ENCODE data around the gene RAMACL. TPM values are rescaled to one million over a fixed set of nuclear protein-coding genes. Genes with fewer than 3 reads are reported as not detected.

RAMACL gene
- total RNA-seq, 2 experiments from 2014 or later, result 0.25 to 0.32 TPM

GRCh38 chr6:166625356-166625755 lies 38.9 kb upstream of the RAMACL start:
- Mint-ChIP-seq H3K4me3 (peak overlapping the region; percentile 76), H3K27me3 (peaks cover 34% of the 10 kb centered on the region), H3K4me1 (peaks cover 24% of the 10 kb centered on the region), H3K36me3 (ENCODE audit: low read depth) (no peaks in the 10 kb centered on the region), H3K27ac (no peak overlapping the region), H3K9me3 (no peaks in the 10 kb centered on the region)
- DNase-seq, result no peak
- ChIA-PET POLR2A (no interaction called here), CTCF (no interaction called here)

GRCh38 chr6:166624275-166624674 lies 37.8 kb upstream of the RAMACL start:
- CTCF ChIA-PET, result interaction anchor here (0.6 kb wide), 1 partner anchor 20 kb away, joined by 3 read pairs; no protein-coding TSS in a partner anchor
- Mint-ChIP-seq H3K4me1 (peaks cover 21% of the 10 kb centered on the region), H3K27ac (no peak overlapping the region), H3K9me3 (no peaks in the 10 kb centered on the region), H3K4me3 (no peak overlapping the region), H3K36me3 (ENCODE audit: low read depth) (no peaks in the 10 kb centered on the region), H3K27me3 (peaks cover 25% of the 10 kb centered on the region)
- POLR2A ChIA-PET, result no interaction called here
- DNase-seq, result no peak

- ChIA-PET POLR2A (no interaction called here), CTCF (no interaction called here)
- no peak for DNase-seq
- H3K36me3 Mint-ChIP-seq (ENCODE audit: low read depth), result no peaks in the 10 kb centered on the region
- H3K4me1 Mint-ChIP-seq, result peaks cover 15% of the 10 kb centered on the region
- peaks cover 23% of the 10 kb centered on the region for H3K27me3 Mint-ChIP-seq
- no peak overlapping the region for H3K27ac Mint-ChIP-seq
- H3K4me3 Mint-ChIP-seq, result no peak overlapping the region
- H3K9me3 Mint-ChIP-seq, result no peaks in the 10 kb centered on the region
These were observed 36.8 kb upstream of the RAMACL start for GRCh38 chr6:166623318-166623717.

GRCh38 chr6:166621114-166621540 lies 34.6 kb upstream of the RAMACL start:
- Mint-ChIP-seq H3K27me3 (peaks cover 21% of the 10 kb centered on the region), H3K4me1 (peaks cover 6% of the 10 kb centered on the region), H3K4me3 (no peak overlapping the region), H3K9me3 (no peaks in the 10 kb centered on the region), H3K27ac (no peak overlapping the region), H3K36me3 (ENCODE audit: low read depth) (no peaks in the 10 kb centered on the region)
- no peak for DNase-seq
- ChIA-PET POLR2A (no interaction called here), CTCF (no interaction called here)

- Mint-ChIP-seq H3K27me3 (peaks cover 16% of the 10 kb centered on the region), H3K36me3 (ENCODE audit: low read depth) (no peaks in the 10 kb centered on the region), H3K4me3 (no peak overlapping the region), H3K4me1 (peaks cover 1% of the 10 kb centered on the region), H3K9me3 (no peaks in the 10 kb centered on the region), H3K27ac (peak overlapping the region; percentile 56)
- CTCF ChIA-PET, result interaction anchor here (1.1 kb wide), 1 partner anchor 9 kb away, joined by 3 read pairs; no protein-coding TSS in a partner anchor
- POLR2A ChIA-PET, result no interaction called here
- DNase-seq, result no peak
These were observed 34.1 kb upstream of the RAMACL start for GRCh38 chr6:166620478-166621113.

GRCh38 chr6:166619912-166620311 lies 33.4 kb upstream of the RAMACL start:
- DNase-seq, result no peak
- H3K36me3 Mint-ChIP-seq (ENCODE audit: low read depth), result no peaks in the 10 kb centered on the region
- POLR2A ChIA-PET, result no interaction called here
- CTCF ChIA-PET, result interaction anchor here (1.1 kb wide), 1 partner anchor 8 kb away, joined by 3 read pairs; no protein-coding TSS in a partner anchor
- H3K9me3 Mint-ChIP-seq, result no peaks in the 10 kb centered on the region
- peaks cover 9% of the 10 kb centered on the region for H3K27me3 Mint-ChIP-seq
- no peak overlapping the region for H3K27ac Mint-ChIP-seq
- no peak overlapping the region for H3K4me3 Mint-ChIP-seq
- no peaks in the 10 kb centered on the region for H3K4me1 Mint-ChIP-seq

DNA sequence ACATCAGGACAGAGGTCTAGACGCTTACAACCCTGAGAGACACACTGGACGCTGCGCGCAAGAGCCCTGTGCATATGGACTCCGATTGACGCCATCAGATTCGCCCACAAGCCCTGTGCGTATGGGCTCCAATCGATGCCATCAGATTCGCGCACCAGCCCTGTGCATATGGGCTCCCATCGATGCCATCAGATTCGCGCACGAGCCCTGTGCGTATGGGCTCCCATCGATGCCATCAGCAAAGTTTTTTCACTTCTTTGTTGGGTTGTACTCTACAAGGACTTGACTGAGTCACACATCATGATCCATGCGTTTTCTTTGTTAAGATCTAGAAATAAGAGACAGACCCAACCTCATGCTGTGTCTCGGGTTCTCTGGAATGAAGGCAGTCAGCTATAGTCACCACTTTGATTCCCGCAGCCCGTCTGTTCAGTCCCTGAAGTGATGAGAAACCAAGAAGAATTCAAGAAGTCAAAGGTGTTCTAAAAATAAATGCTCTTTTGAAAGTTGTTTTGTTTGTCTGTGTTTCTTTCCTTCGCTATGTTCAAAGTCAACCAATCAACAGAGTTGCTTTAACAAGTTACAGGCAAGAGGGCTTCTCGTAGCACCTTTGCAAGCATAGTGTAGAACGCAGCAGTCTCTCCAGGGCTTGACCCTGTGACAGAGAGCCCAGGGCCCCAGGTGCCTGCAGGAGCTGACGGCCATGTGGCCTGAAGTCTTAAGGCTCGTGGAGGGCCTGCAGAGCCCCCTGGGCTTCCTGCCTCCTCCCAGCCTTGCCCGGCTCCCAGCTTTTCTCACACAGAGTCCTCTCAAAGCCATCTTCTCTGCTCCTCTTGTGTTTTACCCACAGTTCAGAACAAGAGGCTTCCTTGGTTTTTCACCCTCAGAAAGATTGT lies 32.6 kb upstream of the RAMACL start:
- Mint-ChIP-seq H3K4me1 (no peaks in the 10 kb centered on the region), H3K36me3 (ENCODE audit: low read depth) (no peaks in the 10 kb centered on the region), H3K4me3 (no peak overlapping the region), H3K9me3 (no peaks in the 10 kb centered on the region), H3K27me3 (peaks cover 5% of the 10 kb centered on the region), H3K27ac (no peak overlapping the region)
- ChIA-PET CTCF (interaction anchor here (1.1 kb wide), 1 partner anchor 8 kb away, joined by 3 read pairs; no protein-coding TSS in a partner anchor), POLR2A (no interaction called here)
- no peak for DNase-seq

DNA sequence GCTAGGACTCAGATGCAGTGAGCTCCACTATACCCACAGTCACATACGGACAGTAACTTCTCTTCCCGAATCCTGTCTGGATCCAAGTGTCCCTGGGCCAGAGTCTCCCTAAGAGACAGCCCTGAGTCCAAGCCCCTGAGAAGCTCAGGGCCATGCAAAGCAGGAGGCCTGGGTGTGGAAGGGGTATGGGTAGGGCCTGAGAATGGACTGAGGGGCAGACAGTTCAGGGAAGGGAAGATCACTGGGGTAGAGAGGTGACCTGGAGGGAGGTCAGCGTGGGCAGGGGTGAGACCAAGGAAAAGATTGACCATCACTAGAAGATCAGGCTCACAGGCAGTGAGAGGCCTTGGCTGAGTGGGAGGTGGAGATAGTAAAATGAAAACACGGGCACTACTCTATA lies 31.8 kb upstream of the RAMACL start:
- Mint-ChIP-seq H3K9me3 (no peaks in the 10 kb centered on the region), H3K4me3 (no peak overlapping the region), H3K4me1 (no peaks in the 10 kb centered on the region), H3K27me3 (peaks cover 4% of the 10 kb centered on the region), H3K36me3 (ENCODE audit: low read depth) (no peaks in the 10 kb centered on the region), H3K27ac (no peak overlapping the region)
- no peak for DNase-seq
- ChIA-PET POLR2A (no interaction called here), CTCF (no interaction called here)

DNA sequence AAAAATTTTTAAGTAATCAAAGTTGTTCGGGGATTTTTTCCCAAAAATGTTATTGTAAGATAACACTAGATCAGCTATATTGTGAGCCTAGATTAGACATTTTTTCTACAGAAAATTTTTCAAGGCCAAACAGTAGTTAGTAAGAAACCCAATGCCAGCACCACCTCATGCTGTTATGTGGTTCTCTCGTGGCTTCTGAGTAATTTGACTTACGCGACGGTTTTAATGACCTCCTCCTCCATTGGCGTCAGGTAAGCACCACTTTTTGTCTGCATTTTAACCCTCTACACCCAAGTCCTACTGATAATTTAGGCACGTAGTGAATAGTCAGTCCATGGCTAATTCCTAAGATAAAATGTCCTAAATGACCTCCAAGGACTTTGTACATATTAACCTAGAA lies 30.9 kb upstream of the RAMACL start:
- H3K27me3 Mint-ChIP-seq, result no peaks in the 10 kb centered on the region
- H3K4me3 Mint-ChIP-seq, result no peak overlapping the region
- no peaks in the 10 kb centered on the region for H3K9me3 Mint-ChIP-seq
- no peak for DNase-seq
- ChIA-PET POLR2A (no interaction called here), CTCF (no interaction called here)
- no peaks in the 10 kb centered on the region for H3K36me3 Mint-ChIP-seq (ENCODE audit: low read depth)
- no peaks in the 10 kb centered on the region for H3K4me1 Mint-ChIP-seq
- no peak overlapping the region for H3K27ac Mint-ChIP-seq

- CTCF ChIA-PET, result no interaction called here
- no peaks in the 10 kb centered on the region for H3K27me3 Mint-ChIP-seq
- no peak for DNase-seq
These were observed 30.1 kb upstream of the RAMACL start for GRCh38 chr6:166616261-166617238.

GRCh38 chr6:166615059-166615770 lies 28.7 kb upstream of the RAMACL start:
- DNase-seq, result no peak
- no peak overlapping the region for H3K4me3 Mint-ChIP-seq
- no peaks in the 10 kb centered on the region for H3K9me3 Mint-ChIP-seq
- H3K27ac Mint-ChIP-seq, result no peak overlapping the region
- no peaks in the 10 kb centered on the region for H3K36me3 Mint-ChIP-seq (ENCODE audit: low read depth)
- ChIA-PET CTCF (interaction anchor here (1.1 kb wide), 1 partner anchor 16 kb away, joined by 4 read pairs; no protein-coding TSS in a partner anchor), POLR2A (no interaction called here)
- H3K4me1 Mint-ChIP-seq, result no peaks in the 10 kb centered on the region
- H3K27me3 Mint-ChIP-seq, result no peaks in the 10 kb centered on the region

More at GRCh38 chr6:166616261-166617238, 30.1 kb upstream of the RAMACL start:
- Mint-ChIP-seq H3K36me3 (ENCODE audit: low read depth) (no peaks in the 10 kb centered on the region), H3K27ac (no peak overlapping the region), H3K9me3 (no peaks in the 10 kb centered on the region), H3K4me3 (no peak overlapping the region), H3K4me1 (no peaks in the 10 kb centered on the region)
- POLR2A ChIA-PET, result no interaction called here

DNA sequence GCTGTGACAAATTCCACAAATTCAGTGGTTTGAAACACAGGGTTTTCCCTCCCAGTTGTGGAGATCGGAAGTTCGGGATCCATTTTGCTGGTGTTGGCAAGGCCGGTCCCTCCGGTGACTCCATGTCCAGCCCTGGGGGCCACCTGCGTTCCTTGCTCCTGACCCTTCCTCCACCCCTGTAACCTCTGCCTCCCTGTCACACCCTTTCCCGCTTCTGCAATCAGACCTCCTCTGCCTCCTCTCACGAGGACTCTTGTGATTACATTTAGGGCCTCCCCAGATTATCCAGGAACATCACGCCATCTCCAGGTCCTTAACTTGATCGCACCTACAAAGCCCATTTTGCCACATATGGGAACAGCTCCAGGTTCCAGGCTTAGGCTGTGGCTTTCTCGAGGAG lies 28.1 kb upstream of the RAMACL start:
- Mint-ChIP-seq H3K36me3 (ENCODE audit: low read depth) (no peaks in the 10 kb centered on the region), H3K27ac (no peak overlapping the region), H3K4me3 (no peak overlapping the region), H3K9me3 (no peaks in the 10 kb centered on the region), H3K27me3 (no peaks in the 10 kb centered on the region), H3K4me1 (no peaks in the 10 kb centered on the region)
- no peak for DNase-seq
- CTCF ChIA-PET, result interaction anchor here (1.1 kb wide), 1 partner anchor 15 kb away, joined by 4 read pairs; no protein-coding TSS in a partner anchor
- POLR2A ChIA-PET, result no interaction called here

All from activated CD4-positive, alpha-beta T cell treated with anti-CD3 and anti-CD28 coated beads, Interleukin-2, amount 10 ng/mL, durations not matched to agents 7 days and 5 days (primary cell).